Right cardiac atrium (tissue), 5 donors: Measurements from ENCODE around the gene TTLL11. TPM values are rescaled to one million over a fixed set of nuclear protein-coding genes. Genes with fewer than 3 reads are reported as not detected.
A peak's percentile ranks its signal among the peaks of the same experiment; 100 is the strongest.

Source experiments
- ATAC-seq, 2 donors: fragments of 200-7000 bp; cut with Tn5 transposase; one replicate each; pipeline versions ENCODE4 v1.8.0 to v1.9.1; 2020; ENCODE audit warnings: moderate library complexity in 2 of 2, mild to moderate bottlenecking in 1 of 2
- DNase-seq, 3 donors: peaks; one replicate each; pipeline ENCODE4 v3.0.0-alpha.2; 2020
- H3K27ac ChIP-seq: one replicate; pipeline ENCODE4 v1.5.1; 2013; ENCODE audit warnings: mild to moderate bottlenecking, low read length, control low read depth, moderate library complexity
- H3K27me3 ChIP-seq: one replicate; pipeline ENCODE4 v1.6.1; 2013; ENCODE audit not compliant: control insufficient read depth, insufficient read depth
- H3K4me1 ChIP-seq: one replicate; pipeline ENCODE4 v1.6.1; 2013; ENCODE audit warnings: low read length; ENCODE audit not compliant: control insufficient read depth, insufficient read depth
- H3K4me3 ChIP-seq: one replicate; pipeline ENCODE4 v1.5.1; 2013; ENCODE audit warnings: low read length, control low read depth
- H3K9me3 ChIP-seq: one replicate; pipeline ENCODE4 v1.6.1; 2013; ENCODE audit warnings: low read length; ENCODE audit not compliant: control insufficient read depth
- WGBS: extraction: QIAGEN DNeasy Blood & Tissue Kit; methylation state at CpG from one replicate; pipeline ENCODE4 v1.1.7; 2013; 5-methylcytosine and 5-hydroxymethylcytosine counted together
- intact Hi-C, 4 donors: fragments of 100-400 bp; cut with DNase I; formaldehyde crosslinking; loops; one replicate each; pipeline versions ENCODE4 v1.11.0 to v1.14.0; 2022 to 2023
- polyA plus RNA-seq: library from polyadenylated mRNA; stranded (reverse); fragments of 200-250 nt; gene quantifications from one replicate; pipeline ENCODE4 v1.2.3, GENCODE V29; 2013
- total RNA-seq, 4 donors: library from RNA; stranded (reverse); fragmentation: NEBNext Ultra II Directional; extraction: Animal tissue kit (Norgen Biotek cat#: 25700); gene quantifications; one replicate each; pipeline ENCODE4 v1.2.1, GENCODE V29; 2021
- donor health status: healthy with polysubstance abuse.
- donor health status: DM: no; HTN: yes; CAD: no.
- donor health status: DM: no; HTN: no; CAD: no.
- donor health status: DM: no; HTN: yes; CAD: no; lungs with severe emphysema.
- donor health status: DM: yes; HTN: yes; CAD: no.

The TTLL11 gene
- total and polyA plus RNA-seq, 5 donors: 3.4 to 8.6 (median 5.7) TPM

DNA sequence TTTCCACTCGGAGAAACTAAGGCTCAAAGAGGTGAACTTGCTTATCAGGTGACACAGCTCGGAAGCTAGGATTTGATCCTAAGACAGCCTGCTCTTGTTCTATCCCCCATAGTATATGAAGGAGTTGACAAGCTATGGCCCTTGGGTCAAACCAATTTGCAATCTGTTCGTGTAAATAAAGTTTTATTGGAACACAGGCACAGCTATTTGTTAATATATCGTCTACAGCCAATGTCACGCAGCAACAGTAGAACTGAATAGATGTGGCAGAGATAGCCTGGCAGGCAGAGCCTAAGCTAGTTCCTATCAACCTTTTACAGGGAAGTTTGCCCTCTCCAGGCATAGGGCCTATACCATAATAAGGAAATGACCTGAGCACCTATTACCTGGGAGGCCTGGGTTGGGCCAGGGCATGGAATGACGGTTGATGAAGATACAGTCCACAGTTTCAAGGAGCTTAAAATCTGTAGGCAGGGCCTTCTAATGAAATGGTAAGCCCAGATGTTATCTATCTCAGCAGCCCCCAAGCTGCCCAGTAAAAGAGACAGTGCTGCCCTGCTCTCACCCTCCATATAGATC lies 179.0 kb downstream of the TTLL11 start:
- ATAC-seq (no peak), DNase-seq (no peak)
- Histone ChIP-seq H3K27ac (no peak overlapping the region), H3K27me3 (no peaks in the 10 kb centered on the region), H3K9me3 (no peaks in the 10 kb centered on the region), H3K4me3 (no peak overlapping the region), H3K4me1 (no peaks in the 10 kb centered on the region)
- 97% methylated on average over 6 of the region's 6 CpGs for WGBS
- intact Hi-C loops: no loop called here

DNA sequence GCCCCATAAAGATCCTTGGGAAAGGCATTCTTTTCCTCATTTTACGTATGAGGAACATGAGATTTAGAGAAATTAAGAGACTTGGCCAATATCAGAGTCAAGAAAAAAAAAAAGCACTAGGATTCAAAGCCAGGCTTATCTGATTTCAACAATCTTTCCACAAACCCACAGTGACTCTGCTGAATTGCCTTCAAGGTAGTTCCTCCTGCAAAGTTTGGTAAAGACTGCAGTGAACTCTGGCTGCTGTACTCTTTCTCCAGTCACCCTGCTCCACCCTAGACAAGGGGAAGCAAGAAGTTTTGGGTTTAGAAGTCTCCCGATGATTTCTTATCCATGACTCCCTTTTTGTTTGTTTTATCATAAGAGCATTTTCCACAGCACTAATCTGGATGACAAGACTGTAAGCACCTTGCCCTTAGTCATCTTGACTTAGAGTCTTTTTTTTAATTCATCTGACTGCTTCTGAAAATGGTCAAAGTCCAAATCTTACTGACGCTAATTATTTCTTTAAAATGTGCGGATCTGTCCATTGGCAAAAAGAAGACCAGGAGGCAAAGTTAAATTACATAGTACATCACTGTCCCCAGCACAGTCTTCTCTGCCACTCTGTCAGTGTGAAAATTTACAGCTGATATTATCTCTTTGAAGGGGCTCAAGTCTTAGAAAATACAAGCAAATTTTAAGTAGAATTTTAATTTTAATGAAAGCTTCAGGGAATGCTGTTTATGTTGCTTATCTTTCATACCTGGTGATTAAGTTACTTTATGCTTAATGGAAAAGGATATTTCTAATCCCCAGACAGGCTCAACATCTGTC lies 180.1 kb downstream of the TTLL11 start:
- Histone ChIP-seq H3K27ac (no peak overlapping the region), H3K9me3 (no peaks in the 10 kb centered on the region), H3K4me3 (no peak overlapping the region), H3K27me3 (no peaks in the 10 kb centered on the region), H3K4me1 (no peaks in the 10 kb centered on the region)
- intact Hi-C loops: no loop called here
- ATAC-seq (no peak), DNase-seq (no peak)
- 83% methylated on average over 4 of the region's 4 CpGs for whole genome bisulfite sequencing

DNA sequence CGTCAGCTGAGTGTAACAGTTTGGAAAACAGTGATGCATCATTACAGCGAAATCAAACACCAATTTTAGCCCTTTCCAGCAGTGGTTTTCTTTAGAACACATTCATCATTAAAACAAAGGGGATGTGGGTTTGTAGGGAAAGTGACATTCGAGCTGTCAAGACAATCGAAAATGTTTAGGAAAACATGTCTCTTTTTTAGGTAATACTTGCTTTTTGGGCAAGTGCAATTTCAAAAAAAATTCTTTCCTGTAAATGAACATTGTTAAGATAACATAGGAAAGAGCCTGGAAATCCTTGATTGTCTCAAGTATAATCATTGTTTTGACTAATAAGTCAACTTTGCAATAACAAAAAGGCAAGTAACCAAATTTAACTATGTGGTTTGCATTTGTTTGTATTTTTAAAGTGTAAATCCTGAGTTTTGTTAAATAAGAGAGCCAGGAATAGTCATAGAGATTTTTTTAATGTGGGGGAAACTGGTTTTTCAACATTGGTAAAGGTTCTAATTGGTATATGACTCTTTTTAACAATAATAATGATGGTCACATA lies 182.5 kb downstream of the TTLL11 start:
- no peak for DNase-seq
- Histone ChIP-seq H3K4me3 (no peak overlapping the region), H3K27me3 (no peaks in the 10 kb centered on the region), H3K4me1 (no peaks in the 10 kb centered on the region), H3K9me3 (no peaks in the 10 kb centered on the region), H3K27ac (no peak overlapping the region)
- intact Hi-C loops: no loop called here
- 76% methylated on average over 4 of the region's 4 CpGs for WGBS
- ATAC-seq: no peak

DNA sequence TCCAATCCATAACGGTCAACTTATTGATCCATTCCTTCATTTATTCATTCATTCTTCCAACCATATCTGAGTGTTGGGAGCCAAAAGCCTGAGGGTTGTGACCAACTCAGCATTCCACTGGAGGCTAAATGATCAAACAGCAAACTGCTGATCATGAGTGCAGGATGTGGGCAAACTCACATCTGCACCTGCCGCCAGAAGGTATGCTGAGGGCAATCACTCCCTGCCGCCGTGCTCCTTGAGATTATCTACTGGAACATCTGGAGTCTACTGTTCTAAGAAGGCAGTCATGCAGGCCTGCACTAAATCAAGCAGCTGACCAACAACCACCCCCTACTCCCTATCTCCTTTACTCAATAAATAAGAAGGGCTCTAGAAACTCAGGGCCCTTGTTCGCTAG lies 184.0 kb downstream of the TTLL11 start:
- ATAC-seq (no peak), DNase-seq (no peak)
- Histone ChIP-seq H3K9me3 (no peaks in the 10 kb centered on the region), H3K4me1 (no peaks in the 10 kb centered on the region), H3K4me3 (no peak overlapping the region), H3K27me3 (no peaks in the 10 kb centered on the region), H3K27ac (no peak overlapping the region)
- 78% methylated on average over 5 of the region's 5 CpGs for WGBS
- intact Hi-C loops: no loop called here

DNA sequence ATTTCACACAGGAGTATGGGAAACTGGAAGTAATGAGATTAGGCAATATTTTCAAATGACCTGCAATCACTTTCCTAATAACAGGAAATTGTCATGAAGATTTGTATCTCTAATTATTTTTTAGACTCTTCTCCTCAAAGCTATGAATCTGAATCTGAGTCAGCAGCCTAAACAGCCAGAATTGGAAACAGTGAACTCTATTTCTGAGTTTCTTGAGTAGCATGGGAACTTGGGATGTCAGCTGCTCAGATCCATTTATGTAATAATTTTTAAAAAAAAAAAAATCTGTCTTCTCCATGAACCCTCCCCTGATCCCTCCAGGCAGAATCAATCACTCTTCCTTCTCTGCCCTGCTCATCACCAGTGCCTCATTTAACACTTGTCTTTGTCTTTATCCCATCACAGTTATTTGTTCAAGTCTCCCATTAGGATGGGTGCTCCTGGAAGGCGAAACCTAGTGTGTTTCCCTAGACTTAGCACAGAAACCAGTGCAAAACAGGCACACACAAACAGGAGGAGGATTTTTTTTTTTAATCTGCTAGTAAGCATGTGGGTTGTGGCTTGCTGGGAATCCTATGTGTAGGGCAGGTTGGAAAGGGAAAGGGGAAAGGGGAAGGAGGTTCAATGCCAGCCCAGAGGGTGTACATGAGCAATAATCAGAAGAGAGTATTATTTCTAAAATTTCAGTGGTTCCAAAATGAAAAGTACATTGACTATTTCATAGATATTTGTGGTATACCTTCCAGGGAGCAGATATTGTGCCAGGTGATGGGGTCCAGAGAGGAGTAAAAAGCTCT lies 186.8 kb downstream of the TTLL11 start:
- H3K27me3 ChIP-seq: no peaks in the 10 kb centered on the region
- WGBS: 98% methylated on average over 1 of the region's 1 CpG
- H3K27ac ChIP-seq: no peak overlapping the region
- no peaks in the 10 kb centered on the region for H3K9me3 ChIP-seq
- H3K4me1 ChIP-seq: no peaks in the 10 kb centered on the region
- ATAC-seq (no peak), DNase-seq (no peak)
- intact Hi-C loops: no loop called here
- H3K4me3 ChIP-seq: no peak overlapping the region

DNA sequence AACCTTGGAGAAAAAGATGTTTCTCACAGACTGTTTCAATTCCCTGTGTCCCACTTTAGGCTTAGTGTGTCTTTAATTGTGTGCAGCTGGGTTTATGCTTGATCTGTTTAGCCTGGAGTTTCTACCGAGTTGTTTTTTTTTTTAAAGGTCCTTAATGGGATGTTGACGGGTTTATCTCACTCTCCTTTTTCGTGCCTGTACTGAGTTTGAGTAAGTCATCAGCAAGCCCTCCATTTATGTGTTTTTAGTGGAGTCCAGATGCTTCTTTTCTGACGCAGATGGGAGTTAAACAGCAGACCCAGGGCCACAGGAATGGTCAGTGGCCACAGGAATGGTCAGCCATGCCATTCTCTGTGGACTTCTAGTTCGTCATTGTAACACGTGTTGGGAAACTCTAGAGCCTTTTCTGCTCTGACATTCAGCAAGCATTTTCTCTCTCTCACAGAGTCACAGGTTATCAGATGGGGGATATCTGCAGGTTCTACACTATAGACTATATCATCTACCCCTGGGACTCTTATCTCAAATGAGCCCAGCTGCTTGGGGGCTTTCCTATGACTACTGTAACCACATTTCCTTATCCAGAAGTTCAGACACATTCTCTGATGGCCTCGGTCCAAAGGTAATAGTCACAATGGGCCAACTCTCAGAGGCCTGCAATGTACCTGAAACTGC lies 190.5 kb downstream of the TTLL11 start:
- ATAC-seq (peak; percentile 62 to 74), DNase-seq (no peak)
- 38% methylated on average over 7 of the region's 7 CpGs for WGBS
- intact Hi-C loops: no loop called here
- H3K4me1 ChIP-seq: peaks cover 2% of the 10 kb centered on the region
- no peaks in the 10 kb centered on the region for H3K9me3 ChIP-seq
- H3K27ac ChIP-seq: no peak overlapping the region
- no peak overlapping the region for H3K4me3 ChIP-seq
- no peaks in the 10 kb centered on the region for H3K27me3 ChIP-seq

DNA sequence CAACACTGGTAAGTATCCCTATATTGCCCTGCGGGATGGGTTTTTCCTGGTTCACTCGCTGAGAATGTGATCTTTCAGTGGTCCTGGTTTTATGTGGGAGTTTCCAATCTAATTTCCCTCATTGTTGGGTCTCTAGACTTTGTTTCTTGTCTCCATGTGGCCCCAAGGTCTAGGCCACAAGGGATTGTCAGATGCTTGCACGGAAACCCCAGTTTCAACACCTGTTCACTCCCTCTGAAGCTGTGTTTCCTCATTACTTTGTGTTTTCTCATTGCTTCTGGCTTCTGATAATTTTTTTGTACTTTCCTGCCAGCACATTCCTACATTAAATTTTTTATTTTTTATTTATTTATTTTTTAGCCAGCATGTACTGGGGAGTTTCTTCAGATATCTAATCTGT lies 191.5 kb downstream of the TTLL11 start:
- DNase-seq (no peak), ATAC-seq (no peak)
- Histone ChIP-seq H3K27ac (no peak overlapping the region), H3K4me1 (peaks cover 2% of the 10 kb centered on the region), H3K9me3 (no peaks in the 10 kb centered on the region), H3K27me3 (no peaks in the 10 kb centered on the region), H3K4me3 (no peak overlapping the region)
- intact Hi-C loops: no loop called here
- 91% methylated on average over 3 of the region's 3 CpGs for WGBS

DNA sequence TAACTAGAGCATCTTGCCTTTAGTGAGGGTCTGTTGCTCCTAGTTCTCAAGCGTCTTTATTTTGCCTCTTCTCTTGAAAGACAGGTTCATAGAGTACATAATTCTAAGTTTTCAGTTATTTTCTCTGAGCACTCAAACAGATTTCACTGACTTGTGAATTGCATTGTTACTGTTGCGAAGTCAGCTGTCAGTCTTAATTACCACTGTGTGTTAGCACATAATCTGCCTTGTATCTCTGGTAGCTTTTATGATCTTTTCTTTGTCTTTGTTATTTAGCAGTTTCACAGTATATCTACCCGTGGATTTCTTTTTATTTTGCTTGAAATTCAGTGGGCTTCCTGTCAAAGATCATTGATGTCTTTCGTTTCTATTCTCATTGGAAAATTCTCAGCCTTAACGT lies 192.9 kb downstream of the TTLL11 start:
- no peaks in the 10 kb centered on the region for H3K27me3 ChIP-seq
- no peak overlapping the region for H3K27ac ChIP-seq
- 82% methylated on average over 5 of the region's 5 CpGs for WGBS
- intact Hi-C loops: no loop called here
- no peaks in the 10 kb centered on the region for H3K9me3 ChIP-seq
- ATAC-seq: no peak
- no peak overlapping the region for H3K4me3 ChIP-seq
- no peak for DNase-seq
- peaks cover 4% of the 10 kb centered on the region for H3K4me1 ChIP-seq

DNA sequence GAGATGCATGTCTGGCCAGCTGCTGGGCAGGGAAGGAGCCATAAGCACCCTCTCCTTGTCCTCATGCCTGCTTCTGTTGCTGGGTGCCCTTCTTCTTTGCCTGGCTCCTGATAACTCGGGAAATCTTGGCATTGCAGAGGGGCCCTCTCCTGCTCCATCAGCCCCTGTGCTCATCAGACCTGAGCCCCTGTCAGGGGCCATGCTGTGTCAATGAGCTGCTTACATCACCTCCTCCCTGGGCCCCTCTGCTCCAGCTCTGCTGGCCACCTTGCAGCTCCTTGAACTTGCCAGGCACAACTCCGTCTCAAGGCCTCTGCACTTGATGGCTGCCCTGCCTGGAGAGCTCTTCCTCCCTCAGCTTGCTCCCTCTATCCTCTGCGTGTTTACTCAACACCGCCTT lies 194.3 kb downstream of the TTLL11 start:
- no peaks in the 10 kb centered on the region for H3K27me3 ChIP-seq
- WGBS: 95% methylated on average over 4 of the region's 4 CpGs
- intact Hi-C loops: no loop called here
- peaks cover 4% of the 10 kb centered on the region for H3K4me1 ChIP-seq
- no peaks in the 10 kb centered on the region for H3K9me3 ChIP-seq
- no peak overlapping the region for H3K4me3 ChIP-seq
- ATAC-seq: no peak
- no peak overlapping the region for H3K27ac ChIP-seq
- no peak for DNase-seq

DNA sequence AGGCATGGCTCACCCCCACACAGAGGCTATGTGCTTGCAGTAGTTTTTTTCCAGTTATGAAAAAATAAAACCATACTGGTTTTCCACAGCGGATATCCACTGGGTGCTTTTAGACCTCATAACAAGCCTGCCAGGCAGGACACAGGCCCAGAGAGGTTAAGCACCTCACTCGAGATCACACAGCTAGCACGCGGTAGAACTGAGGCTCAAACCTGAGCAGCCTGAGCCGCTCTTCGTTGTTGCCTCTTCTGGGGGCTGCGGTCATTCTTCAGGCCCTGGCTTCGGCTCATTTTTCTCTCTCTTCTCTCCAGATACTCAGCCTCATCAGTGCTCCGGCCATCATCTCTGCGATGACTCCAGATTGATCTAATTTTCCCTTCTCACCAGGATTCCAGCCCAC lies 196.0 kb downstream of the TTLL11 start:
- Histone ChIP-seq H3K9me3 (no peaks in the 10 kb centered on the region), H3K27me3 (no peaks in the 10 kb centered on the region), H3K4me3 (no peak overlapping the region), H3K4me1 (peaks cover 4% of the 10 kb centered on the region), H3K27ac (no peak overlapping the region)
- ATAC-seq (no peak), DNase-seq (no peak)
- 94% methylated on average over 10 of the region's 10 CpGs for WGBS
- intact Hi-C loops: no loop called here
